ENCODE results near the gene BRD3OS.

GRCh38 chr9:134007571-134007970 lies 17.7 kb upstream of the BRD3OS start:
- no peak for TF ChIP-seq CTCF (IDR thresholded peaks at IDR 0.05; ENCODE audit: insufficient read depth, low read depth, low read length)
- no peak for TF ChIP-seq EZH2 (IDR thresholded peaks at IDR 0.05; ENCODE audit: insufficient read depth, low read length)

Measured in astrocyte (in vitro differentiated cells and primary cell).